Mucosa of rectum (tissue), 2 donors: Measurements from ENCODE around the gene RASGRP2.

Experiments
- H3K27ac ChIP-seq, 2 donors: one replicate each; pipeline ENCODE4 v1.7.0; 2013; ENCODE audit warnings: inconsistent platforms in 2 of 2, low read depth in 2 of 2, low read length in 2 of 2
- H3K27me3 ChIP-seq, 2 donors: one replicate each; pipeline ENCODE4 v1.7.0; 2013; ENCODE audit warnings: low read length in 2 of 2; ENCODE audit not compliant: control insufficient read depth in 2 of 2, insufficient read depth in 2 of 2
- H3K36me3 ChIP-seq, 2 donors: one replicate each; pipeline ENCODE4 v1.7.0; 2013; ENCODE audit warnings: low read length in 2 of 2; ENCODE audit not compliant: control insufficient read depth in 2 of 2, insufficient read depth in 2 of 2
- H3K4me1 ChIP-seq, 2 donors: one replicate each; pipeline ENCODE4 v1.7.0; 2013; ENCODE audit warnings: low read length in 2 of 2, mild to moderate bottlenecking in 1 of 2; ENCODE audit not compliant: control insufficient read depth in 2 of 2, insufficient read depth in 2 of 2
- H3K4me3 ChIP-seq, 2 donors: one replicate each; pipeline ENCODE4 v1.7.0; 2013; ENCODE audit warnings: low read length in 2 of 2
- H3K9ac ChIP-seq, 2 donors: one replicate each; pipeline ENCODE4 v1.7.0; 2013; ENCODE audit warnings: low read length in 2 of 2, low read depth in 1 of 2, mild to moderate bottlenecking in 1 of 2
- H3K9me3 ChIP-seq, 2 donors: one replicate each; pipeline ENCODE4 v1.7.0; 2013; ENCODE audit warnings: low read length in 2 of 2; ENCODE audit not compliant: control insufficient read depth in 2 of 2
- donor health status: healthy.
- donor health status: Normal muscosa, but diverticular disease.

Gene RASGRP2

DNA sequence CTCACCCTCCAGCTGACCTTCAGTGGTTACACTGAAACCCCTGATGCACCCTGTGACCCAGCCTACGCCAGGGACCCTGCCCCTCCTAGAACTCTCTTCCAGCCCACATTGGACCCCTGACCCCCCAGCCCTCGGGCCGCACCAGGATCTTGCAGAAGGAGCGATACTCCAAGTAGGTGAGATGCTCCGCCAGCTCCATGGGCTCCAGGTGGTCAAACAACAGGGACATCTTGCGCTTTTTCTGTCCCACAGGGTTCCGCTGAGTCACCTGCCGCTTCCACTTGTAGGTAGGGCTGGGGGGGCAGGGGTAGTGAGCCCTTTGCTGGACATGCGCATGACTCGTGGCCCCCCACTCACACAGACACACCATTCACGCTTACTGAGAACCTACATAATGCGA, 4.1 kb downstream of the RASGRP2 start:
- H3K4me3 ChIP-seq: no peak overlapping the region
- H3K36me3 ChIP-seq: peaks cover 0 to 2% of the 10 kb centered on the region in 2 donors
- no peak overlapping the region for H3K9ac ChIP-seq
- H3K4me1 ChIP-seq: peaks cover 16 to 21% of the 10 kb centered on the region in 2 donors
- peaks cover 12 to 39% of the 10 kb centered on the region in 2 donors for H3K27me3 ChIP-seq
- H3K9me3 ChIP-seq: no peaks in the 10 kb centered on the region
- no peak overlapping the region for H3K27ac ChIP-seq

DNA sequence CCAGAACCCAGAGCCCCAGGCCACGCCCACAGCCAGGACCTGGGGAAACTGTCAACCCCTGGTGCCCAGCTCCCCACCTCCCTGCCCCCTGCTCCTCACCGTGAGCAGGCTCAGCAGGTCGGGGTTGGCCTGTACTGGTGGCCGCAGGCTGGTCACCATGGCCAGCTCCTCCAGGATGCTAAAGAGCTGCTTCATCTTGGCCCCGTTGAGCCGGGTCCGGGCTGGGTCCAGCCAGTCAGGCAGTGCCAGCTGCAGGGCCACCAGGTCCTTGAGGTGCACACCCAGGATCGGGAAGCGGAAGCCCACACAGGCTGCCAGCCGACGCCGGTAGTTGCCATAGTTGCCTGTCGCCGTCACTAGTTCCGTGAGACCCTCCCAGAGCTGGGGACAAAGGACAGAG, 7.3 kb downstream of the RASGRP2 start:
- Histone ChIP-seq H3K9ac (no peak overlapping the region), H3K27me3 (peaks cover 6 to 15% of the 10 kb centered on the region in 2 donors), H3K4me3 (no peak overlapping the region), H3K9me3 (no peaks in the 10 kb centered on the region), H3K27ac (no peak overlapping the region), H3K4me1 (no peaks in the 10 kb centered on the region), H3K36me3 (peaks cover 0 to 2% of the 10 kb centered on the region in 2 donors)

DNA sequence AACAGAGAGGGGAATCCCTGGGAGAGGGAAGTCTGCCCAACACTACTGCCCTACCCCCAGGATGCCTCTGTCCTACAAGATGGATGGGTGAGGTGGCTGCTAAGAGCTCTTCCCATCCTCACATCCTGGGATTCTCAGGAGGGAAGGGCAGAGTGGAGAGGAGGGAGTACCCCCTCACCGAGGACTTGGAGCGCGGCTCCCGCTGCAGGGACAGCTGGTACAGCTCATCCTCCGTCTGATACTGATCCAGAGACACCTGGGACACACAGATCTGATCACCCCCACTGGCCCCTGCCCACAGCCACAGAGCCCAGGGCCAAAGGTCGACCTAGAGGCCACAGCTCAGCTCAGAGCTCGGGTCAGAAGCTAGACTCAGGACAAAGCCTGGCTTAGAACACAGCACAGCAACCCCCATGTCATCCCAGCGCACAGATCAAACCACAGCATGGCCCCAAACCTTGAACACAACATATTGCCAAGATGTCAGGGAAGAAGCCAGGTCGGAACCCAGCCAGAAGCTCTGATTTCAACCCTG, 8.2 kb downstream of the RASGRP2 start:
- peaks cover 0 to 2% of the 10 kb centered on the region in 2 donors for H3K36me3 ChIP-seq
- H3K27me3 ChIP-seq: peaks cover 5 to 9% of the 10 kb centered on the region in 2 donors
- H3K9me3 ChIP-seq: no peaks in the 10 kb centered on the region
- H3K27ac ChIP-seq: no peak overlapping the region
- no peak overlapping the region for H3K9ac ChIP-seq
- no peak overlapping the region for H3K4me3 ChIP-seq
- no peaks in the 10 kb centered on the region for H3K4me1 ChIP-seq

DNA sequence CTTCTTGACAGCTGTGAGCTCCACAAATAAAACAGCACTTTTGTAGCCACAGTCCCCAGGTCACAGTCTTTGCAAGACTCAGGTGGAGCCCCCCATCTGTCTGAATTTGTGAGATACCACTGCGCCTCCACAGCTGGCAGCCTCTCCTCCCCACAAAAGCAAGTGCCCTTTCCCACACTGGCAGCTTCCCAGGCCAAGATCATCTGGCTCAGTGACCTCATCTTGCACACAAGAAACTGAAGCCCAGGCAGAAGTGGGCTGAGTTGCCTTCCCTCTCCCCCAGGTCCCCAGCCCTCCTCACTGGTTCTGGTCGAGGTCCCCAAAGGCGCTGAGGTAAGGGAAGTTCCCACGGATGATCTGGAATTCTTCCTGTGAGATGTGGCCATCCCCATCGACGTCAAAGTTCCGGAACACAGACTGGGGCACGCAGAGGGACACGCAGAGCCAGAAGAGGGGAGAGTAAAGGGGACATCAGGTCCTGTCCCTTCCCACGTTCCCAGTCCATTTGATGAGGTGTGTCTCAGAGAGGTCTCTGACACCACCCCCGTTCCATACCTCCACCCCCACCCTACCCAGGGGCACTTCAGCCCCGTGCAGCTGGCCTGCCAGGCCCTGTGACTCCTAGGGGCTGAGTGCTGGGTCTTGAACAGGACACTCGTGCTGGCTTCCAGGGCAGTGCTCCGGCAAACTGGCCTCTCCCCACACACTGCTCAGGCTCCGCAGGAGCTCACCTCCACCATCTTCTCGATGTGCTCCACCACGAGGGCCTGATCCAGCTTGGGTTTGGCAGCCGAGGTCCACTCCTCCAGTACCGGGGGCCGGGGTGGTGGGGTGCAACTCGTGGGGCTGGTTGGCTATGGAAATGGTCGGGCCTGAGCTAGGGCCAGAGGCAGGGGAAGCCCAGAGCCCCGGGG, 8.9 kb downstream of the RASGRP2 start:
- Histone ChIP-seq H3K27ac (no peak overlapping the region), H3K9ac (no peak overlapping the region), H3K27me3 (peaks cover 2 to 7% of the 10 kb centered on the region in 2 donors), H3K9me3 (no peaks in the 10 kb centered on the region), H3K4me3 (no peak overlapping the region), H3K36me3 (peaks cover 0 to 2% of the 10 kb centered on the region in 2 donors), H3K4me1 (no peaks in the 10 kb centered on the region)

DNA sequence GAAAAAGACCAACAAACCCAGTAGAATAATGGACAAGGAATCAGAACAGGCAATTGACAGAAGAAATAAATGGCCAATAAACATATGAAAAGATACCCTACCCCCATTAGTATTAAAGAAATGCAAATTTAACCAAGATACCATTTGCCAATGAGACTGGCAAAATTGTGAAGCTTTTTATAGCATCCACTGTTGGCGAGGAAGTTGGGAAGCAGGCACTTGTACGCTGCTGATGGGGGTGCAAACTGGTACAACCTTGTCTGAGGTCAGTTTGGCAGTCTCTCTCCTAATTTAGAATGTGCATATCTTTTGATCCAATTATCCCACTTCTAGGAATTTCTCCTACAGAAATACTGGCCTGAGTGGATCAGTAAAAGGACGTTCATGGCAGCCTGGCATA, 12.3 kb downstream of the RASGRP2 start:
- no peaks in the 10 kb centered on the region for H3K36me3 ChIP-seq
- H3K4me1 ChIP-seq: no peaks in the 10 kb centered on the region
- peaks cover 0 to 4% of the 10 kb centered on the region in 2 donors for H3K27me3 ChIP-seq
- no peak overlapping the region for H3K27ac ChIP-seq
- H3K9ac ChIP-seq: no peak overlapping the region
- H3K9me3 ChIP-seq: no peaks in the 10 kb centered on the region
- H3K4me3 ChIP-seq: no peak overlapping the region

DNA sequence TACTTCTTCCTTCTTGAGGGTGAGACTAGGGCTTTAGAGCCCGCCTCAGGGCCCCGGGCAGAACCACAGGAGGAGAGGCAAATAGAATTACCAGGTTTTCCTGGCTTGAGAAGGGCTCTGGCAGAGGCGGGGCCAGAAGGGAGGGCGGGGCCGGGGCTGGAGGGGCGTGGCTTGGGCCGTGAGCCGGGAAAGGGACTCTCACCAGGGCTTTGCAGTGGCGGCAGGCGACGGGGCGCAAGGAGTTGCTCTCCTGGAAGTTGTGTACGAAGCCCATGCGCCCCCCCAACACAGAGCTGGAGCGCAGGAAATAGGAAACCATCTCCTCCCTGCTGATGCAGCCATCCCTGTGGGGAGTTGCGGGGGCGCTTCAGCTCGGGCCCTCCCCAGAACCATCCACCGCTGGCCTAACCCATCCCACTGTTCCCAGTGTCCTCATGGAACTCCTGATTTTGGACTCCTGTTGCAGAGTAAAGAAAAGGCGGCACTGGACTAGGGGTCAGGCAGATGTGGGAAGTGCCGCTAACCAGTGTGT, 14.0 kb downstream of the RASGRP2 start:
- no peaks in the 10 kb centered on the region for H3K4me1 ChIP-seq
- no peak overlapping the region for H3K4me3 ChIP-seq
- peaks cover 0 to 4% of the 10 kb centered on the region in 2 donors for H3K27me3 ChIP-seq
- H3K36me3 ChIP-seq: no peaks in the 10 kb centered on the region
- no peak overlapping the region for H3K9ac ChIP-seq
- no peaks in the 10 kb centered on the region for H3K9me3 ChIP-seq
- H3K27ac ChIP-seq: no peak overlapping the region

DNA sequence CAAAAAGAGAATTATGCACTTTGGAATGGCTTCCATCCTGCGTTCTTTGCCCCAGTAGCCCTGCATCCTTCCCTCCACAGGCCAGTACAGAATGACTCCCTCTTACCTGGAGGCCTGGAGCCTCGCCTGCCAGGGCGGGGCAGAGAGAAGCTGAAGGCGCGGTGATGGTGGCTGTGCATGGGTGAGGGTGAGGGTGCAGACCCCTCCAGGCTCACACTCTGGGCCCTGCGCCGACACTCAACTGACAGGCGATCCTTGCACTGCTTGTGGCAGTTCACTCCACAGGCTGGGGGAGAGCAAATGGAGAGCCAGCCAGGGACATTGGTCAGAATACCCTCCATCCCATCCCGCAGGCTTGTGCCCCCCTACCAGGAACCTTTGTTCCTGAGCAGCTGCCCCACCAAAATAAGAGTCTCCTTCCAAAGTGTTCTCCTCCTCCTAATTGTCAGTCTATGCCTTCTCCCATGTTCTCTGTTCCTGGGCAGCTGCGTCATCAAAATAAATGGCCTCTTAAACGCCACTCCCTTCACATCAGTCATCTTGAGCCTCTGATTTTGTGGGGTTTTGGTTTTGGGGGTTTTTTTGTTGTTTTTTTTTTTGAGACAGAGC, 15.1 kb downstream of the RASGRP2 start:
- H3K36me3 ChIP-seq: no peaks in the 10 kb centered on the region
- H3K27ac ChIP-seq: no peak overlapping the region
- H3K27me3 ChIP-seq: peaks cover 0 to 4% of the 10 kb centered on the region in 2 donors
- no peaks in the 10 kb centered on the region for H3K9me3 ChIP-seq
- H3K4me1 ChIP-seq: no peaks in the 10 kb centered on the region
- no peak overlapping the region for H3K9ac ChIP-seq
- H3K4me3 ChIP-seq: no peak overlapping the region

DNA sequence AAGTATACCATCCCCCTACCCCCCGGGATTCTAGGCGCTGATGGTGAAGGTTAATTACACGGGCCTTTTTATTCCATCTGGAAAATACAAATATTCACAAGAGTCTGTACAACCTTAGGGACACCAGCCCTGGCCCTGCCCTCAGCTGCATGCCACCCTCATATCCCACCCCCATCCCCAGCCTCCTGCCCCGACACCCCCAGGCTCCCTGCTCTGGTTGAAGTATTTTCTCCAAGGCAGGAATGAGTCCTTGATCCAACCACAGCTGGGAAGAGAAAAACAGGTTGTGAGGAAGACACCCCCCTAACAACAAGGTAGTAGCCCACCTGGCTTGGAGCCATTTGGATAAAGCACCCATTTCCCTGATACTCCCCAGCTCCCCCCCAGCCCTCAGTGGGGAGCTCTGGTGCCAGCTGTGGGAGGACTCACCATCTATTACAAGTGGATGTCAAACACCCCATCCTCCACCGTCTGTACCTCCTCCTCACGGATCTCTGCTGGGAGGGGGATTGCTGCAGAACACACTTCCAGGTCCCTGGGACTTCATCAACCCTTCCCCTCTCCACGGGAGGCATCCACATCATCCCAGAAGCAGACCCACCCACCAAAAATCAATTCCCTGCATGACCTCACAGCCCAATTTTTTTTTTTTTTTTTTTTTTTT, 16.9 kb downstream of the RASGRP2 start:
- Histone ChIP-seq H3K36me3 (no peaks in the 10 kb centered on the region), H3K27ac (no peak overlapping the region), H3K9me3 (no peaks in the 10 kb centered on the region), H3K9ac (no peak overlapping the region), H3K4me1 (peaks cover 2 to 3% of the 10 kb centered on the region in 2 donors), H3K4me3 (no peak overlapping the region), H3K27me3 (peaks cover 3 to 9% of the 10 kb centered on the region in 2 donors)

DNA sequence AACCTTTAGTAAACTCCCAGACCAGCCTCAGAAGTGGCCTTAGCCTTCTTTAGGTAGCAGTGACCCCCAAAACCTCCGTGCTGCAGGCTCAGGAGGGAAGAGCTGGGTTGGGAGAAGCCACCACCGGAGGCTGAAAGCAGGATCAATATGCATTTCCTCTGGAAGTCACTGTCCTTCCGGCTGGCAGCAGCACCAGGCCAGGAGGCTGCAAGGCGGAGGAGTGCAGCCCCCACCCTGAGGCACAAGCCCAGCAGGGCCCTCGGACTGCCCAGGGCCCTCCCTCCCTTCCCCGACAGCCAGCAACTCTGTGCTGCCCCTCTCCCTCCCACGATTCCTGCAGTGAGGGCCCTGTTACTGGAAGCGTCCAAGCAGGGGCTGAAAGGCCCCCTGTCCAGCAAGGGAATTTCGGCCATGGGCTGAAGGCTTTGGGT, 17.7 kb downstream of the RASGRP2 start:
- H3K27me3 ChIP-seq: peaks cover 11 to 15% of the 10 kb centered on the region in 2 donors
- H3K27ac ChIP-seq: no peak overlapping the region
- no peak overlapping the region for H3K4me3 ChIP-seq
- no peaks in the 10 kb centered on the region for H3K36me3 ChIP-seq
- no peak overlapping the region for H3K9ac ChIP-seq
- no peaks in the 10 kb centered on the region for H3K9me3 ChIP-seq
- H3K4me1 ChIP-seq: peaks cover 2 to 3% of the 10 kb centered on the region in 2 donors
